K562 (cell line): Measurements from ENCODE around the gene PA2G4.

Experiments used
- ADNP ChIP-seq: fragments of 200-800 bp; sonication (Bioruptor generic); IDR thresholded peaks from 2 replicates; pipeline ENCODE4 v1.6.1; 2016; ENCODE audit warnings: missing genetic modification characterization, missing compliant biosample characterization
- BRCA1 ChIP-seq, 2 experiments: fragments of 450-650 bp in 1 of 2; sonication (generic) in 1 of 2; formaldehyde crosslinking in 1 of 2; IDR thresholded peaks; 2 replicates each; pipeline versions ENCODE4 v1.5.0 to v1.6.1; 2017 to 2020; ENCODE audit warnings: mild to moderate bottlenecking in 1 of 2, missing genetic modification reagents in 1 of 2
- CC2D1A ChIP-seq: fragments of 450-650 bp; IDR thresholded peaks from 2 replicates; pipeline ENCODE4 v1.6.1; 2017; ENCODE audit warnings: mild to moderate bottlenecking
- CHD2 ChIP-seq: IDR thresholded peaks from 2 replicates; pipeline ENCODE4 v1.6.1; 2011; ENCODE audit warnings: low read depth, low read length
- EP300 ChIP-seq: IDR thresholded peaks from 2 replicates; pipeline ENCODE4 v1.6.1; 2012; ENCODE audit warnings: low read length, improper control_type of control experiment
- KAT7 ChIP-seq: sonication (generic); formaldehyde crosslinking; IDR thresholded peaks from 2 replicates; pipeline ENCODE4 v1.8.0; 2022; ENCODE audit warnings: missing genetic modification reagents, mild to moderate bottlenecking, borderline replicate concordance
- KDM2B ChIP-seq: fragments of 250-450 bp; sonication (Bioruptor Pico); IDR thresholded peaks from 2 replicates; pipeline ENCODE4 v1.8.0; 2021; ENCODE audit warnings: mild to moderate bottlenecking, moderate library complexity
- SMAD1 ChIP-seq: fragments of 150-350 bp; IDR thresholded peaks from 2 replicates; pipeline ENCODE4 v1.6.1; 2014; ENCODE audit warnings: low read length, low read depth; ENCODE audit not compliant: partially characterized antibody
- TGIF2 ChIP-seq: sonication (generic); formaldehyde crosslinking; IDR thresholded peaks from 2 replicates; pipeline ENCODE4 v1.8.1; 2022; ENCODE audit warnings: mild to moderate bottlenecking, missing genetic modification reagents, moderate library complexity
- ZSCAN32 ChIP-seq: fragments of 450-650 bp; formaldehyde crosslinking; IDR thresholded peaks from 2 replicates; pipeline ENCODE4 v1.4.0; 2020; ENCODE audit warnings: mild to moderate bottlenecking, moderate library complexity
- TF ChIP-seq, protein P1 (sequence below), 3 experiments: IDR thresholded peaks in 2 of 3; conservative IDR thresholded peaks in 1 of 3; 2 replicates each; pipeline ENCODE4 v1.5.1; 2011 to 2012; ENCODE audit warnings: low read length in 3 of 3, mild to moderate bottlenecking in 3 of 3, control low read depth in 2 of 3, improper control_type of control experiment in 1 of 3, inconsistent platforms in 1 of 3, low read depth in 1 of 3, mixed read lengths in 1 of 3, moderate library complexity in 1 of 3; ENCODE audit not compliant: insufficient read depth in 2 of 3

- TF ChIP-seq, protein P1, sequence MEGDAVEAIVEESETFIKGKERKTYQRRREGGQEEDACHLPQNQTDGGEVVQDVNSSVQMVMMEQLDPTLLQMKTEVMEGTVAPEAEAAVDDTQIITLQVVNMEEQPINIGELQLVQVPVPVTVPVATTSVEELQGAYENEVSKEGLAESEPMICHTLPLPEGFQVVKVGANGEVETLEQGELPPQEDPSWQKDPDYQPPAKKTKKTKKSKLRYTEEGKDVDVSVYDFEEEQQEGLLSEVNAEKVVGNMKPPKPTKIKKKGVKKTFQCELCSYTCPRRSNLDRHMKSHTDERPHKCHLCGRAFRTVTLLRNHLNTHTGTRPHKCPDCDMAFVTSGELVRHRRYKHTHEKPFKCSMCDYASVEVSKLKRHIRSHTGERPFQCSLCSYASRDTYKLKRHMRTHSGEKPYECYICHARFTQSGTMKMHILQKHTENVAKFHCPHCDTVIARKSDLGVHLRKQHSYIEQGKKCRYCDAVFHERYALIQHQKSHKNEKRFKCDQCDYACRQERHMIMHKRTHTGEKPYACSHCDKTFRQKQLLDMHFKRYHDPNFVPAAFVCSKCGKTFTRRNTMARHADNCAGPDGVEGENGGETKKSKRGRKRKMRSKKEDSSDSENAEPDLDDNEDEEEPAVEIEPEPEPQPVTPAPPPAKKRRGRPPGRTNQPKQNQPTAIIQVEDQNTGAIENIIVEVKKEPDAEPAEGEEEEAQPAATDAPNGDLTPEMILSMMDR (IDR thresholded peaks at IDR 0.05 in 2 of 3, conservative IDR thresholded peaks at IDR 0.05 in 1 of 3; ENCODE audit: insufficient read depth in 2 of 3, low read depth in 1 of 3, low read length in 3 of 3): no peak
- TF ChIP-seq EP300 (no peak), ADNP (tag) (no peak), KDM2B (CRISPR knock-in tag) (no peak), CHD2 (no peak), TGIF2 (no peak), ZSCAN32 (CRISPR knock-in tag) (no peak), CC2D1A (no peak; the same call in 1 of the 2 replicates), KAT7 (CRISPR knock-in tag) (no peak), BRCA1 (IDR thresholded peaks at IDR 0.05) (no peak), BRCA1 (CRISPR knock-in tag; IDR thresholded peaks at IDR 0.05) (no peak), SMAD1 (no peak)
Measured at GRCh38 chr12:56103823-56104108, 593 bp upstream of the PA2G4 start.
